ENCODE data around the gene RALY. TPM values are rescaled to one million over a fixed set of nuclear protein-coding genes. Genes with fewer than 3 reads are reported as not detected.

RALY gene
- total and polyA plus RNA-seq, 2 donors (not counting 3 experiments of a cell fraction or from before 2014, with no cell fraction given), result 142 to 146 TPM

- H3K4me1 ChIP-seq (ENCODE audit: control insufficient read depth, extremely low read depth, insufficient read depth, low read length), result no peaks in the 10 kb centered on the region
- H4K20me1 ChIP-seq (replicated peaks; ENCODE audit: control insufficient read depth, extremely low read depth, insufficient read depth, low read length), result peaks cover 16% of the 10 kb centered on the region
- no peak overlapping the region for H3K9ac ChIP-seq (replicated peaks; ENCODE audit: extremely low read depth, insufficient read depth, low read length)
- POLR2A ChIA-PET, result no interaction called here
- BruUV-seq (replicated peaks), result no TSS peak
- H3K9me1 ChIP-seq (replicated peaks; ENCODE audit: control insufficient read depth, extremely low read depth, insufficient read depth, low read length), result no peaks in the 10 kb centered on the region
- H3K9me3 ChIP-seq (replicated peaks; ENCODE audit: control insufficient read depth, insufficient read depth, low read length), result no peaks in the 10 kb centered on the region
- dilution Hi-C loops (cut with MboI; ENCODE audit: extremely low pct_ligation_motif_present, low sequenced_read_pairs), result no loop called here
- CTCF ChIA-PET, result interaction anchor here (1.0 kb wide), 1 partner anchor 153 kb away, joined by 4 read pairs; no protein-coding TSS in a partner anchor
- TF ChIP-seq FOS (IDR thresholded peaks at IDR 0.05; ENCODE audit: borderline replicate concordance, insufficient read depth, low read length) (no peak), MYC (IDR thresholded peaks at IDR 0.05; ENCODE audit: low read depth, low read length) (no peak), EZH2 (IDR thresholded peaks at IDR 0.05; ENCODE audit: borderline replicate concordance, low read depth, low read length, severe bottlenecking) (no peak), POLR2A (IDR thresholded peaks at IDR 0.05; ENCODE audit: low read depth, low read length) (no peak), GATA2 (IDR thresholded peaks at IDR 0.05; ENCODE audit: insufficient read depth, insufficient read length, low read depth, low read length) (no peak), MAX (IDR thresholded peaks at IDR 0.05; ENCODE audit: insufficient read depth, insufficient read length) (no peak), CTCF (IDR thresholded peaks at IDR 0.05; ENCODE audit: extremely low read depth in 1 of 2, insufficient read depth in 1 of 2, low read depth in 1 of 2, low read length in 2 of 2) (no peak), POLR2AphosphoS5 (IDR thresholded peaks at IDR 0.05; ENCODE audit: insufficient read depth, low read depth, low read length) (no peak), JUN (IDR thresholded peaks at IDR 0.05; ENCODE audit: borderline replicate concordance, insufficient read depth, insufficient read length, low read depth) (no peak)
- DNase-seq (ENCODE audit: low read depth, low spot score), result no peak
- FAIRE-seq, result no peak
- no peak overlapping the region for H3K4me2 ChIP-seq (ENCODE audit: insufficient read depth, low read length)
- no peak overlapping the region for H2AFZ ChIP-seq (ENCODE audit: low read depth, low read length)
- H3K4me3 ChIP-seq (replicated peaks in 1 of 3; ENCODE audit: insufficient read depth in 1 of 3, low read depth in 1 of 3, low read length in 3 of 3), result no peak overlapping the region
- no peaks in the 10 kb centered on the region for H3K27me3 ChIP-seq (ENCODE audit: control insufficient read depth in 2 of 2, insufficient read depth in 2 of 2, low read length in 2 of 2)
- no peak overlapping the region for H3K27ac ChIP-seq (ENCODE audit: insufficient read depth, low read depth, low read length)
- no peaks in the 10 kb centered on the region for H3K36me3 ChIP-seq (ENCODE audit: control insufficient read depth in 2 of 2, extremely low read depth in 1 of 2, insufficient read depth in 2 of 2, low read length in 2 of 2)
- intact Hi-C loops (cut with micrococcal nuclease), result no loop called here
- peaks cover 93% of the 10 kb centered on the region for H3K79me2 ChIP-seq (ENCODE audit: control insufficient read depth, insufficient read depth, low read length)
These were observed 22.0 kb downstream of the RALY start for GRCh38 chr20:34015401-34016335.

All from endothelial cell of umbilical vein (primary cell).